H7 (cell line): ENCODE measurements around the gene FAM120C. TPM values are rescaled to one million over a fixed set of nuclear protein-coding genes. Genes with fewer than 3 reads are reported as not detected.

Source experiments
- DNase-seq: peaks from one replicate; pipeline ENCODE4 v3.0.0; 2012
- H3K27me3 ChIP-seq: 2 replicates; pipeline ENCODE4 v1.6.0; 2011; ENCODE audit warnings: mild to moderate bottlenecking, low read length; ENCODE audit not compliant: control insufficient read depth, insufficient read depth
- H3K36me3 ChIP-seq: replicated peaks from 2 replicates; pipeline ENCODE4 v1.5.1; 2011; ENCODE audit warnings: low read length; ENCODE audit not compliant: control insufficient read depth, insufficient read depth
- H3K4me3 ChIP-seq: 2 replicates; pipeline ENCODE4 v1.5.1; 2011; ENCODE audit warnings: low read depth, mild to moderate bottlenecking, control low read depth, low read length, moderate library complexity; ENCODE audit not compliant: insufficient read depth
- total RNA-seq: library from RNA; depleted of rRNA; stranded (reverse); fragments of >200 nt; shearing (Covaris generic); gene quantifications from 2 replicates; pipeline ENCODE4 v1.2.3, GENCODE V29; 2014; rRNA removed

The FAM120C gene, protein sequence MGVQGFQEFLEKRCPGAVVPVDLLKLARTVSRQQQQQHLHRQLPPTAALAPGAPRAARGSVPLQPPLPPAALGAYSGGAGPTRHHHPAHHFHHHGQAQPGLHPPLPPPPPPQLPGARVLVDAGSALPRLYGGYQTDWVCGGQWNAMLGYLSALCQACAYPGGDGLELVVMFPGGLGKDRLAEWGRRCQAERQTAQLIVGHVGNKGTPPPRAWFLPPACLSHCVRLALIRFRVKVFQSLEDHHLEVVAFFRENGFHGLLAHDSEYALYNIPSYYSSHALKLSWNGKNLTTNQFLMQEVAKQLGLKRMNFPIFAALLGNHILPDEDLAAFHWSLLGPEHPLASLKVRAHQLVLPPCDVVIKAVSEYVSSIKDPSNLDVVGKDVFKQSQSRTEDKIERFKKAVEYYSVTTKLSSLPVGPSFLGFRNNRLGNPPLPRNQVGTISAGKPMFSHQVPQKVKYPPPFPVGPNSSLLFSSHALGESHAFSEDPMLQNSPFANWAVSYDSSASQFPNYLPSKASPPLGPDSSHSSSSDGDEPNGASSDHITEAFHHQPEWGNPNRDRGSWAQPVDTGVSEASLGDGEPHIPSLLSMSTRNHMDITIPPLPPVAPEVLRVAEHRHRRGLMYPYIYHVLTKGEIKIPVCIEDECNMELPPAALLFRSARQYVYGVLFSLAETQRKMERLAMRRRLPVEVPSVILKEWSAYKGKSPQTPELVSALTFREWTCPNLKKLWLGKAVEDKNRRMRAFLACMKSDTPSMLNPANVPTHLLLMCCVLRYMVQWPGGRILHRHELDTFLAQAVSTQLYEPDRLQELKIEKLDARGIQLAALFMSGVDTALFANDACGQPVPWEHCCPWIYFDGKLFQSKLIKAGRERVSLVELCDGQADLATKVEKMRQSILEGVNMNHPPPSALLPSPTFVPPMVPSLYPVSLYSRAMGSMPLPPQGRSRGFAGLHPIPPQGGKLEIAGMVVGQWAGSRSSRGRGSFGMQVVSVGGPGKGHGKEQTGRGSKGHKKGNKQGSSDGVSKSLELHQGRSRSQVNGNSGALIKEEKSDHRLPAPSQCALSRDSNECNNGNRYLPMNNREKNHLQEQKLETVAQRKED
- total RNA-seq, result 9.6 and 12.4 TPM in 2 replicates

GRCh38 chrX:54182864-54183613 is at the start of gene FAM120C:
FAM120C (minus strand) TSS chrX:54183254; CDS start chrX:54183198, 56 bp downstream.
- DNase-seq, result peak; percentile 92

DNA sequence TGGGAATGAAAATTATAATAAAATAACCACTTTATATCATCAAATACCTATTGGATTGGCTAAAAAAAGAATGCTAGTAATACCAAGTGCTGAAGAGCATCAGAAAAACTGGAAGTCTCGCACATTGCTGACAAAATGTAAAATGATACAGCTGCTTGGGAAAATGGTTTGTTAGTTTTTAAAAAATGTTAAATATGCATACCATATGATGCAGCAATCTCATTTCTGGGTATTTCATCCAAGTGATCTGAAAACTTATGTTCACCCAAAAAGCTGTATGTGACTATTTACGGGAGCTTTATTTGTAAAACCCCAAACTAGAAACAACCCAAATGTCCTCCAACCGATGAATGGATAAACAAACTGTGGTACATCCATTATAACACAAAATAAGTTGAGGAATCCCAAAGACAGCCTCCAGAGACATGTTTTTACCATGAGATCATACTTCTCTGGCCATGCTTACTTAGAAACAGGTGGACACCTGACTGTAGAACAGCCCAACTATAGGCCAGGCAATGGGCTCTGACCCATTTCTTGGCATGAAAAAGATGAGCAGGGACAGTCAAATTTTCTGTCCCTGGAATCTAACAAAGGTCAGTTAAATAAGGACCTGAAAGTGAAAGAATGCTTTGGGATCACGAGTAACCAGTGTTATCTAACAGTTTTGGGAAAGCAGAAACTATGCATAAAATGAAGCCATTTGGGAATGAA is 47.5 kb upstream of the FAM120C start:
- no peak for DNase-seq
- H3K27me3 ChIP-seq, result no peaks in the 10 kb centered on the region
- H3K36me3 ChIP-seq, result no peaks in the 10 kb centered on the region; the same call in 1 of the 2 replicates
- H3K4me3 ChIP-seq, result no peak overlapping the region

More at GRCh38 chrX:54182864-54183613, at the start of gene FAM120C:
- H3K4me3 ChIP-seq, result peak within 1 kb of the TSS; percentile 75
- H3K27me3 ChIP-seq, result no peaks in the 10 kb centered on the region
- H3K36me3 ChIP-seq, result no peaks in the 10 kb centered on the region

DNA sequence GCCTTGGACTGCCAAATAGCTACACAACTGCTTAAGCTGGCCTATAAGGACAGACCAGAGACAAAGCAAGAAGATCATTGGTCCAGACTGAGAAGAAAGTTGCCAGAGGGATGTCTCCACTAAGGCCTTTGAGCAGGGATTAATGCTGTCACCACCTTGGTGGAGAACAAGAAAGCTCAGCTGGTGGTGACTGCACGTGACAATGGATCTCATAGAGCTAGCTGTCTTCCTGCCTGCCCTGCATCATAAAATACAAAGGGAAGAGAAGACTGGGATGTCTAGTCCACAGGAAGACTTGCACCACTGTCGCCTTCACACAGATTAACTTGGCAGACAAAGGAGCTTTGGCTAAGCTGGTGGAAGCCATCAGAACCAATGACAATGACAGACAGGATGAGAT is 40.5 kb upstream of the FAM120C start:
- no peak overlapping the region for H3K4me3 ChIP-seq
- H3K36me3 ChIP-seq, result no peaks in the 10 kb centered on the region; the same call in 1 of the 2 replicates
- DNase-seq, result peak; percentile 13
- H3K27me3 ChIP-seq, result no peaks in the 10 kb centered on the region

GRCh38 chrX:54213603-54214002 is 30.5 kb upstream of the FAM120C start:
- no peak for DNase-seq
- Histone ChIP-seq H3K4me3 (no peak overlapping the region), H3K27me3 (no peaks in the 10 kb centered on the region), H3K36me3 (no peaks in the 10 kb centered on the region)

GRCh38 chrX:54208531-54208930 is 25.5 kb upstream of the FAM120C start:
- DNase-seq, result no peak
- Histone ChIP-seq H3K4me3 (no peak overlapping the region), H3K27me3 (no peaks in the 10 kb centered on the region), H3K36me3 (no peaks in the 10 kb centered on the region)

DNA sequence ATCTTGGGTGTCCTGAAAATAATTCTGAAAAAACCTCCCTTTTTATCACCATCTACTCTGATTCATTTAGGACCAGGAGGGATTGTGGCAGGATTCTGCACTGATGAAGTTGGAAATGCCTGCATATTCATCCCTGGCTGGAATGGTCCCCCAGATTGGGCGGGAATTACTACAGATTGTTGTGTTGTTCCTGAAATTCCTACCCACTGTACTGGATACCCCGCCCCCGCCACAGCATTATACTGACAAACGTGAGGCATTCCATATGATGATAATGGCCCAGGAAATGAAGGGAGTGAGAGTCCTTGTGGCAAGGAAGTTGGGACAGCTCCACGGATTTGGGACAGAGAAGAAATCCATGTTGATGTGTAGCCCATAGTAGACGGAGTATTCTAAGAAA is 15.2 kb upstream of the FAM120C start:
- Histone ChIP-seq H3K27me3 (no peaks in the 10 kb centered on the region), H3K4me3 (no peak overlapping the region), H3K36me3 (no peaks in the 10 kb centered on the region)
- DNase-seq, result no peak

- no peak for DNase-seq
- H3K27me3 ChIP-seq, result no peaks in the 10 kb centered on the region
- H3K36me3 ChIP-seq, result no peaks in the 10 kb centered on the region
- H3K4me3 ChIP-seq, result no peak overlapping the region
Measured at GRCh38 chrX:54194982-54195588, 12.0 kb upstream of the FAM120C start.

DNA sequence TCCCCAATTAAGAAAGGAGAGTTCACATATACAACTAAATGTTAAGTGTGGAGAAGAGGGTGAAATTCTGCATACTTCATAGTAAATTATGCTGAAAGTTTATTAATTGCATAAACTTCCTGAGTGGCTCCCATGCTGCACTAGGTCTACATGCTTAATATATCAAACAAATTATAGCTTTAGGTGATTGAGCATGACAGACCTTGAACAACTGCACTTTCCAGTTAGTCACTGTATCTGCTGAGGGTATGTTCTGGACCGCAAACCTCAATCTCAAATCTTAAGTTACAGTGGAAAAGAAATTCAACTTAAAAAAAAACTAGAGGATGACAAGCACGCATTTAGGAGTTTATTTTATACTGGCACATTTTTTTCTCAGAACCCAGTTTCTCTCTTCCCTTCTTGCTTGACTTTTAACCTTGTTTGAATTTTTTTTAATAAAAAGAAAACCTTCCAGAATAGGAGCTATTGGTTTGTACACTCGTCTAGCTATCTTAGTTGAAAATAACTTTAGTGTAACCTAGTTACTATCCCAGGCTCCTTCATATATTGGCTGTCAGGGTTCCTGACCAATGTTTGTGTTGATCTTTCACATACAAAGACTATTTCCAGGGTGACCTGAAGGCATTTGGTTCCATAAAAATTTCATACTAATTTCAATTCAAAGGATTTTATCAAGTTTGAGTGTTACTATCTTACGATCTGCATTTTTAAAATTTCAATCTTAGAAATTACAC is 10.2 kb upstream of the FAM120C start:
- no peaks in the 10 kb centered on the region for H3K36me3 ChIP-seq
- H3K4me3 ChIP-seq, result no peak overlapping the region
- H3K27me3 ChIP-seq, result no peaks in the 10 kb centered on the region
- no peak for DNase-seq

- H3K36me3 ChIP-seq, result no peaks in the 10 kb centered on the region
- DNase-seq, result no peak
- H3K27me3 ChIP-seq, result no peaks in the 10 kb centered on the region
- no peak overlapping the region for H3K4me3 ChIP-seq
Measured at GRCh38 chrX:54184474-54184873, 1.4 kb upstream of the FAM120C start.

DNA sequence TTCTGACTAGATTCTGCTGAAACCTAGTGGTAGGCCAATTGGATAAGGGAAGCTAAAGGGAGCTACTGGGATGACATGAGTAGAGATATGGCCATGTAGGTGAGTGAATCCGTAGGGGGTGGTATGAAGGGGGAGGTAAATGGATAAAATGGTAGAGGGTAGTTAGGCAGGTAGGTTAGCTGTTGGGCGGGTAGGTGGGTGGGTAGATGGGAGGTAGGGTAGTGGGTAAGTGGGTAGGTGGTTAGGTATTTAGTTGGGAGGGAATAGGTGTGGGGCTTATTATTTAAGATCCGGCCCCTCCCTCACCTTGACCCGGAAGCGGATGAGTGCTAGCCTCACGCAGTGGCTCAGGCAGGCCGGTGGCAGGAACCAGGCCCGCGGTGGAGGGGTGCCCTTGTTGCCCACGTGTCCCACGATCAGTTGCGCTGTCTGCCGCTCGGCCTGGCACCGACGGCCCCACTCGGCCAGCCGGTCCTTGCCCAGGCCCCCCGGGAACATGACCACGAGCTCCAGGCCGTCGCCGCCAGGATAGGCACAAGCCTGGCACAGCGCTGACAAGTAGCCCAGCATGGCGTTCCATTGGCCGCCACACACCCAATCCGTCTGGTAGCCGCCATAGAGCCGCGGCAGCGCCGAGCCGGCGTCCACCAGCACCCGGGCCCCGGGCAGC is 725 bp downstream of the FAM120C start:
- H3K36me3 ChIP-seq, result no peaks in the 10 kb centered on the region
- H3K4me3 ChIP-seq, result peak overlapping the region; percentile 75
- no peaks in the 10 kb centered on the region for H3K27me3 ChIP-seq
- DNase-seq, result peak; percentile 61

DNA sequence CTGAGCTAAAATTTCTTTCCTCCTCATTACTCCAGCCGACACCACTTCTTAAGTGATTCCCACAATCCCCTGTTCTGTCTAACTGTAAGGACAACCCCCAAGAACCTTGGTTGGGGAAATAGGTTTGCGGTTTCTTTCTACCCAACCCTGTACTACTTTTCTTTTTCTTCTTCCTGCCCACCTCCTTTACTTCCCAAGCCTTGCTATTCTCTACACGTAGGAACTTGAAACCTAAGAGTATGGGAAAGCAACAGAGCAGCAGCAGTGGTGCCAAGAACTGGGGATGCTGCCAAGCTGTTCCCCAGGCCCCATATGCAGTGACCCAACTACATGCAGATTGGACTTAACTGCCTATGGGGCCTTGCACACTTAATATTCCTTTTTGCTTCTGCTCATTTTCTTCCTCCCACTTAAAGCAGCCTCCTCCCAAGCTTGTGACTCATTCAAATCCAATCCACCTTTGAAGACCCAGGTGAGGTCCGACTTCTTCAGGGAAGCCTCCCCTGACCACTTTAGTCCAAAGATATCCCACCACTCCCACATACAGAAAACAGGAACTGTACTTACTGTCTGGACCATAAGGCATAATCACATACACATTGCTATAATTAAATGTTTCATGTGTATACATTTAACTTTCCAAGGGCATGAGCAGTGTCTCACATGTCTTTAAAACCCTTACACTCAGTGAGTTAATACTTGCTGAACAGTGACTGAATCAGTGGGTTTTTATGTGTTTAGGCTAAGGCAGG is 1.7 kb downstream of the FAM120C start:
- no peak overlapping the region for H3K4me3 ChIP-seq
- DNase-seq, result no peak
- H3K36me3 ChIP-seq, result no peaks in the 10 kb centered on the region

GRCh38 chrX:54180403-54180802 is 2.7 kb downstream of the FAM120C start:
- Histone ChIP-seq H3K4me3 (no peak overlapping the region), H3K36me3 (no peaks in the 10 kb centered on the region), H3K27me3 (no peaks in the 10 kb centered on the region)
- DNase-seq, result no peak

More for the DNA sequence above, 1.7 kb downstream of the FAM120C start:
- H3K27me3 ChIP-seq, result no peaks in the 10 kb centered on the region
